ENCODE data around the gene CNKSR1.

The CNKSR1 gene

DNA sequence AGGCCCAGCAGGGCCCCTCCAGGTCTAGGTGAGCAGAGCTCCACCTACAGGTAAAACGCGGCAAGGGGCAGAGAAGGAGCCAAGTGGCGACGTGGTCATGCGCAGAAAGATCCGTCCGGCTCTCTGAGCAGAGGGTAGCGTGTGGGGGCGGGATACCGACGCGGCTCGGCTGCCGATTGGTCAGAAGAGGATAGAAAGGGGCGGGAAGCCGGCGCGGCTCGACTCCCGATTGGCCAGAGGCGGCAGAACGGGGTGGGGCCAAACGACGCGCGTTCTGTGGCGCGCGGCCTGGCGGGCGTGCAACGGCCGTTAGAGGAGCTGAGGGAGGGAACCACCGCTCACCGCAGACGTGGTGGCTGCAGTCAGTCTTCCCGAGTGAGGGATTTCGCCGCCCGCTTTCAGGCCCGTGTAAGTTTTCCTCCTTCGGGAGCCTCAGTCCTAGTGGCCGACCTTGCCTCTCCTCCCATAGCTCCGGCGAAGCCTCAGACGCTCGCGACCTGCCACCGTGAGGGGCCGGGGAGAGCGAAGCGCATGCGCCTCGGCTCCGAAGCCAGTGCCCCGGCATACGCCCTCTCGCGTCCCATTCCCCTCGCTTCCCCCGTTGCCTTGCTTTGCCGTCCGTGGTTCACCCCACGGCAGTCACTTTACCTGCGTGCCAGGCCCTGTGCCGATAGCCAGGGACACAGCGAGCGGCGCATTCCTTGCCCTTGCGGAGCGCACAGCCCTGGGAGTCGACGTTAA is 56.8 kb downstream of the CNKSR1 start, which contains the start of gene CEP85:
TSS of gene CEP85 (plus strand) at position 298 of the 741 bp plus-strand sequence. CDS start 5,584 bp downstream, outside the sequence.
- Histone ChIP-seq H3K27me3 (ENCODE audit: insufficient read depth, low read length) (no peaks in the 10 kb centered on the region), H3K4me1 (ENCODE audit: insufficient read depth, low read length) (peaks cover 3% of the 10 kb centered on the region), H2AFZ (ENCODE audit: low read depth, low read length) (peak within 1 kb of the TSS; percentile 60), H3K9me3 (ENCODE audit: low read length) (no peaks in the 10 kb centered on the region), H3K36me3 (ENCODE audit: insufficient read depth, low read length) (no peaks in the 10 kb centered on the region), H3K4me3 (ENCODE audit: low read length) (peak within 1 kb of the TSS; percentile 86)

DNA sequence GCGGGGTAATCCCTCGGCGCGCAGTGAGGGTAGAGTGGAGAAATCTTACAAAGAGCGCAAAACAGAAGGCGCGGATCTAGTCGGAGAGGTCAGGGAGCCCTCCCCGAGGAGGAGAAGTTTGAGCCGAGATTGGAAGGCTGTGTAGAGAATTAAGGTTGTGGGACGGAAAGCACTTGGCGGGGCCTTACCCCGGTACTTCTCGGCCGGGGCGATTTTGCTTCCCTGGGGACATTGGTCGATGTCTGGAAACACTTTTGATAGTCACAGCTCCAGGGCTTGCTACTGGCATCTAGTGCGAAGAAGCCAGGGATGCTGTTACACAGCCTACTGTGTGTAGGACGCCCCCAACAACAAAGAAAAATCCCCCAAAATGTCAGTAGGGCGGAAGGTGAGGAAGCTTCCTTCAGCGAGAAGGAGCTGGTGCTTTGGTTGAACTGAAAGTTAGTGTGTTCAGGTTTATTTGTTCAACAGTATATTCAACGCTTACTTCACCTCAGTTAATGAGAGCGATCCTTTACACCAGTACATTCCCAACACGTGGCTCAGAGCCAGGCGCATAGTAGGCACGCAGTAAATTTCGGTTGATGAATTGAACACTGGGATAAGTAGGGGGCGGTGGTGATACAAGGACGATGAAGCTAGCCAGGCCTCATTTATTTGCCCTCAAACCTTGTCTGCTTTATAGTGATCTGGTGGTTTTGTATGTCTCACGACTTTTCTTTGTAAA is 57.5 kb downstream of the CNKSR1 start:
- H3K36me3 ChIP-seq (ENCODE audit: insufficient read depth, low read length), result no peaks in the 10 kb centered on the region
- H2AFZ ChIP-seq (ENCODE audit: low read depth, low read length), result peak overlapping the region; percentile 60
- no peaks in the 10 kb centered on the region for H3K27me3 ChIP-seq (ENCODE audit: insufficient read depth, low read length)
- no peaks in the 10 kb centered on the region for H3K9me3 ChIP-seq (ENCODE audit: low read length)
- H3K4me3 ChIP-seq (ENCODE audit: low read length), result peak overlapping the region; percentile 86
- H3K4me1 ChIP-seq (ENCODE audit: insufficient read depth, low read length), result peaks cover 6% of the 10 kb centered on the region

DNA sequence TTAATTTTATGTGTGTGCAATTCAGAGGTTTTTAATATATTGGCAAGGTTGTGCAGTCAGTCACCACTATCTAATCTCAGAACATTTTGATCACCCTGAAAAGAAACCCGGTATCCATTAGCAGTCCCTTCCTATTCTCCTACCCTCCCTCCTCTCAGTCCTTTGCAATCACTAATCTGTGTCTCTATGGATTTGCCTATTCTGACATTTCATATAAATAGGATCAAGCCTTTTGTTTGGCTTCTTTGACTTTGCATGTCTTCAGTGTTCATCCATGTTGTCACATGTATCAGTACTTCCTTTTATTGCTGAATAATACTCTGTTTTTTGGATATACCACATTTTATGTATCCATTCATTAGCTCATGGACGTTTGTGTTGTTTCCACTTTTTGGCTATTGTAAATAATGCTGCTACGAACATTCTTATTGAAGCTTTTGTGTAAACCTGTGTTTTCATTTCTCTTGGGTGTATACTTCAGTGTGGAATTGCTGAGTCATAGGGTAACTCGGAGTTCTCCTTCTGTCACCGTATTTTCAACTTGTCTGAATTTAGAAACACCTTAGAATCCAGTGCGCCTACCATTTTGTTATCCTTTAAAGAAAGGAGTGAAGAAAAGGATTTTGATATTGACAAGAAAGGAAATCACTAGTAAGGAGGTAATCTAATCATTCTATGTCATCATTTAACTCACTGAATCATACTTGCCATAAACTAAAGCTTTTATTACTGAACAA is 60.1 kb downstream of the CNKSR1 start:
- Histone ChIP-seq H3K27me3 (ENCODE audit: insufficient read depth, low read length) (no peaks in the 10 kb centered on the region), H3K4me1 (ENCODE audit: insufficient read depth, low read length) (peaks cover 6% of the 10 kb centered on the region), H3K4me3 (ENCODE audit: low read length) (no peak overlapping the region), H3K36me3 (ENCODE audit: insufficient read depth, low read length) (no peaks in the 10 kb centered on the region), H3K9me3 (ENCODE audit: low read length) (no peaks in the 10 kb centered on the region), H2AFZ (ENCODE audit: low read depth, low read length) (no peak overlapping the region)

Measured in neuron (in vitro differentiated cells).